Psoas muscle (tissue), 8 donors: ENCODE measurements around the gene RMDN2. TPM values are rescaled to one million over a fixed set of nuclear protein-coding genes. Genes with fewer than 3 reads are reported as not detected.
"Not testable (repeated sequence)": the region's sequence is repeated elsewhere in the genome, so short reads cannot be mapped to it uniquely, and the experiment has no call there.

Experiments used
- ATAC-seq, 4 donors: fragments of 200-7000 bp; cut with Tn5 transposase; one replicate each; pipeline ENCODE4 v1.9.1; 2020; ENCODE audit warnings: moderate library complexity in 3 of 4, mild to moderate bottlenecking in 2 of 4
- DNase-seq, 2 donors: peaks; one replicate each; pipeline ENCODE4 v3.0.0-alpha.2; 2020
- H3K27ac ChIP-seq: fragments of 200-600 bp; one replicate; pipeline ENCODE4 v1.8.0; 2022
- H3K27me3 ChIP-seq, 3 donors: fragments of 200-600 bp in 1 of 3; one replicate each; pipeline versions ENCODE4 v1.6.1 to v1.8.0; 2013 to 2022; ENCODE audit warnings: low read length in 2 of 3, mild to moderate bottlenecking in 2 of 3, moderate library complexity in 1 of 3; ENCODE audit not compliant: insufficient read depth in 3 of 3
- H3K36me3 ChIP-seq, 2 donors: fragments of 200-600 bp in 1 of 2; one replicate each; pipeline versions ENCODE4 v1.6.1 to v1.8.0; 2013 to 2022; ENCODE audit warnings: low read depth in 1 of 2, mild to moderate bottlenecking in 1 of 2, moderate library complexity in 1 of 2; ENCODE audit not compliant: insufficient read depth in 1 of 2
- H3K4me1 ChIP-seq: fragments of 200-600 bp; one replicate; pipeline ENCODE4 v1.8.0; 2022
- H3K4me3 ChIP-seq: fragments of 200-600 bp; one replicate; pipeline ENCODE4 v1.8.0; 2022; ENCODE audit warnings: mild to moderate bottlenecking
- H3K9me3 ChIP-seq: fragments of 200-600 bp; one replicate; pipeline ENCODE4 v1.8.0; 2022
- CTCF ChIP-seq: fragments of 200-600 bp; IDR thresholded peaks from one replicate; pipeline ENCODE4 v1.8.0; 2022; ENCODE audit warnings: antibody characterized with exemption
- WGBS, 3 donors: extraction: QIAGEN DNeasy Blood & Tissue Kit; methylation state at CpG; one replicate each; pipeline versions ENCODE4 v1.1.6 to v1.1.7; 2013; 5-methylcytosine and 5-hydroxymethylcytosine counted together
- intact Hi-C, 2 donors: fragments of 100-400 bp; cut with DNase I; formaldehyde crosslinking; loops; one replicate each; pipeline versions ENCODE4 v1.11.0 to v1.14.2; 2022
- polyA plus RNA-seq, 3 donors: library from polyadenylated mRNA; stranded (reverse); fragments of 200-250 nt; gene quantifications; one replicate each; pipeline ENCODE4 v1.2.3, GENCODE V29; 2013
- total RNA-seq, 4 donors: library from RNA; stranded (reverse); fragmentation: NEBNext Ultra II Directional in 2 of 4; extraction: Animal tissue kit (Norgen Biotek cat#: 25700) in 2 of 4; gene quantifications; one replicate each; pipeline versions ENCODE4 v1.2.1 to v1.2.4, GENCODE V29; 2021 to 2023
- donor health status: healthy with polysubstance abuse.
- donor health status: DM: no; HTN: no; CAD: no; lungs with moderate emphysema.
- donor health status: Bipolar disorder and iron deficiency.
- donor health status: healthy.
- donor health status: DM: yes; HTN: yes; CAD: no.
- donor health status: DM: no; HTN: no; CAD: no.
- donor health status: DM: no; HTN: no; CAD: no.
- donor health status: DM: yes; HTN: yes; CAD: no.

Gene RMDN2
- total and polyA plus RNA-seq, 7 donors: 2.1 to 5.5 (median 3.5) TPM

- 86 to 89% (median 87%) methylated on average over 2 of the region's 2 CpGs for WGBS, 3 donors
- intact Hi-C loops: no loop called here
- no peaks in the 10 kb centered on the region for H3K9me3 ChIP-seq
Observed at GRCh38 chr2:37944268-37944667, 19.2 kb downstream of the RMDN2 start.

GRCh38 chr2:37947306-37947705 lies 22.2 kb downstream of the RMDN2 start:
- no peak for ATAC-seq
- Histone ChIP-seq H3K27me3 (no peaks in the 10 kb centered on the region), H3K27ac (no peak overlapping the region), H3K36me3 (peaks cover 0 to 10% of the 10 kb centered on the region in 2 donors), H3K4me3 (no peak overlapping the region), H3K4me1 (no peaks in the 10 kb centered on the region), H3K9me3 (no peaks in the 10 kb centered on the region)
- WGBS, 3 donors: 93 to 100% (median 99%) methylated on average over 1 of the region's 1 CpG
- no peak for DNase-seq
- TF ChIP-seq CTCF: no peak
- intact Hi-C loops: no loop called here

More at GRCh38 chr2:37944268-37944667, 19.2 kb downstream of the RMDN2 start:
- H3K4me1 ChIP-seq: no peaks in the 10 kb centered on the region
- H3K4me3 ChIP-seq: no peak overlapping the region
- no peak for TF ChIP-seq CTCF
- H3K27me3 ChIP-seq: no peaks in the 10 kb centered on the region
- no peak overlapping the region for H3K27ac ChIP-seq
- no peak for ATAC-seq
- no peak for DNase-seq
- H3K36me3 ChIP-seq: no peaks in the 10 kb centered on the region

GRCh38 chr2:37962018-37962739 lies 37.1 kb downstream of the RMDN2 start:
- H3K4me1 ChIP-seq, H3K27ac ChIP-seq, H3K36me3 ChIP-seq, ATAC-seq, H3K27me3 ChIP-seq, H3K9me3 ChIP-seq, DNase-seq, H3K4me3 ChIP-seq, intact Hi-C loops: not testable (repeated sequence)
- WGBS, 3 donors: 67 to 78% (median 77%) methylated on average over 7 of the region's 7 CpGs

GRCh38 chr2:37962740-37963121 lies 37.6 kb downstream of the RMDN2 start:
- DNase-seq, H3K36me3 ChIP-seq, H3K4me1 ChIP-seq, H3K27me3 ChIP-seq, ATAC-seq, H3K27ac ChIP-seq, H3K4me3 ChIP-seq, intact Hi-C loops, H3K9me3 ChIP-seq: not testable (repeated sequence)
- WGBS, 3 donors: 82 to 93% (median 83%) methylated on average over 9 of the region's 9 CpGs

GRCh38 chr2:37963901-37964300 lies 38.8 kb downstream of the RMDN2 start:
- 93 to 98% (median 94%) methylated on average over 25 to 33 of the region's 33 CpGs for WGBS, 3 donors
- H3K9me3 ChIP-seq, ATAC-seq, H3K4me3 ChIP-seq, H3K27me3 ChIP-seq, intact Hi-C loops, H3K4me1 ChIP-seq, H3K27ac ChIP-seq, H3K36me3 ChIP-seq: not testable (repeated sequence)
- DNase-seq: peak in 1 of 2 donors; percentile 41

- Histone ChIP-seq H3K27ac (no peak overlapping the region), H3K9me3 (no peaks in the 10 kb centered on the region), H3K4me3 (no peak overlapping the region), H3K36me3 (no peaks in the 10 kb centered on the region), H3K27me3 (no peaks in the 10 kb centered on the region), H3K4me1 (no peaks in the 10 kb centered on the region)
- no peak for TF ChIP-seq CTCF
- no peak for ATAC-seq
- intact Hi-C loops: no loop called here
- 92 to 94% (median 93%) methylated on average over 3 of the region's 3 CpGs for WGBS, 3 donors
- DNase-seq: no peak
Observed at GRCh38 chr2:37966326-37966725, 41.2 kb downstream of the RMDN2 start.
